ENCODE data around the gene HYAL3.

Gene HYAL3

DNA sequence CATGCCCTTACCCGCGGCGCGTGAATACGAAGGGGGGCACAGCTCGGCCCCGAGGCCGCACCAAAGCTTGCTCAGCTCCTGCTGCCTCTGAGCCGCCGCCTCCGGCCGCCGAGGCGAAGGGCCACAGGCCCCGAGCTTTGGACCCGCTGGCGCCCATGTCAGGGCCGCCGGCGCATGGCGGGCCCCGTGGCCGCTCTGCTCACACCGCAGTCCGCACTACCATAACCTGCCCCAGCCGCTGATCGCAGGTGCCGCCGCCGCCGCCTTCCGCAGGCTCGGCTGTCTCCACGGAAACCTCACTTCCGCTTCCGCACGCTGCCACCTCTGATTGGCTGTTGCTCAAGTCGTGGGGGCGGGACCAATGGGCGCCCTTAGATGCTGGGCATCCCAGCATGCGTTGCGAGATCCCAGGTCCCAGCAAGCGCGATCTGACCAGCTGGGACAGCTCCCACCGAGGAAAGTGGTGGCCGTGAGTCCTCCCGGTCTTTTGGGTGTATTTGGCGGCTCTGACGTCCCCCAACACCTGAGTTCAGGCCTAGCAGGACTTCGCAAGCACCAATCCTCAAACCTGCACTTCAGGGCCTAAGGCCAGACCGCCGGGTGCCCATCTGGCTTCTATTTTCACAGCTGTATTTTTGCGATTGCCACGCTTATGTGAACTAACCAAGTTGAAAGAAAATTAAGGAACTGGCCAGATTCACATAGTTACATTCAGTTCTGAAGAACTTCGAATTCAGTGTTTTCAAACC, 28.9 kb upstream of the HYAL3 start, which contains the start of gene TUSC2:
Gene TUSC2, minus strand, starts transcription at position 281 of the 749 bp plus-strand sequence. Its CDS starts 124 bp downstream, at position 157.
- no peak for DNase-seq (ENCODE audit: low read depth, low spot score)

DNA sequence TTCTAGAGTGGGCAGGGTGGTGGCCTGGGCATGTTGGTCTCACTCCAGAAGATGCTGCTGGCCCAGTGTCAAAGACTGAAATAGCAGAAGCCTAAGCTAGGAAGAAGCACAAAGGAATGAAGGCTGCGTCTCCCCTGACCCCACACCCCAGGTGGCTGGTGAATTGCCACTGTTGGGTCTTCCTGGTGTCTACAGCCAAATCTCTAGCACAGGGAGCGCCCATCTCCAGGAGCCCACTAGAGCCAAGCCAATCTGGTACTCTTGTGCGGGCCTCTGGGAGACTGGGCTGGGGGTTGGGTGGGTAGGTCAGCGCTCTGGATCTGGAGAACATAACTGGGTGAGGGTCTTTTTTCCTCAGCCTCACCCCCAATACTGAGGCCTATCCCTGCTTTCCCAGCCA, 27.9 kb upstream of the HYAL3 start:
- DNase-seq (ENCODE audit: low read depth, low spot score): no peak

DNA sequence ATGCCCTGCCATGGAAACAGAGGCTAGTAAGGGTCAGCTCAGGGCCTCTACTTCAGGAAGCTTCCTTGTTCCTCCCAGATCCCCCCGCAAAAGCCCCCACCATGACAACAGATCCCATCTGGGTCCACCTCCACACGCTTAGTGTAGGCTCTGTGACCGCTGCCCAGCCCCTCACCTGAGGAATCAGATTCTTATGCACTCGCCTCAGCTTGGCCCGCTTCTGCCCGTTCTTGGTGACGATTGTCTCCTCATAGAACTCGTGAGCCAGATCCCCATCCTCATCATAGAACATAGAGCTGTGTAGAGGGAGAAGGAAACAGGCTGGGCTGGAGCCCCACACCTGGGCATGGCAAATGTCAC, 27.0 kb upstream of the HYAL3 start:
- no peak for DNase-seq (ENCODE audit: low read depth, low spot score)

DNA sequence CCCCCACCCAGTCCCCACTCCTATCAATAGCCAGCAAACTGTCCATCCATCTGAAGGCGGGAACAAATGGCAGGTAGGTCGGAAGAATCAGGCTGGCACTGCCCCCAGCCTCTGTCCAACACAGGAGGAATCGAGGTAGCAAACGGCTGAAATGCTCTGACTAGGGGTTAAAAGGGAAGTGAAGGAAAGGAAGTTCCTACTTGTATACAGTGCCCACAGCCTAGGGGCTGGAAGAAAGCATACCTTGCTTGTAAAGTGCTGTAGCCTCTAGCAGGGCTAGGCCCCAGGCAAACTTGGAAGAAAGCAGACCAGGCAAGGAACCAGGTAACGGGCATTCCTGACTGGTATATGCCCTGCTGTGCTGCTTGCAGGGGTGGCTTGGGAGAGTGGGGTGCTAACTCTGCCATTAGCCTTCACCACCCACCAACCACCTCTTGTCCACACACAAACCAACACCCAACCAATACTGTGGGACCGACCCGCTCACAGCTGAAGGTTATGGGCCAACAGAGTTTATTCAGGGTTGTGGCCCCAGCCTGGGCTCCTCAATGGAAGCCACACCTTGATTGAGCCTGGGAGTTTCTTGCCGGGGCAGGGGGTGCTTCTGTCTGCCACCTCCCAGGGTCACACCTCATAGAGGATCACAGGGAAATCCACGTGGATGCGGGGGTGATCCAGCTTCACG, 26.4 kb upstream of the HYAL3 start:
- DNase-seq (ENCODE audit: low read depth, low spot score): no peak

DNA sequence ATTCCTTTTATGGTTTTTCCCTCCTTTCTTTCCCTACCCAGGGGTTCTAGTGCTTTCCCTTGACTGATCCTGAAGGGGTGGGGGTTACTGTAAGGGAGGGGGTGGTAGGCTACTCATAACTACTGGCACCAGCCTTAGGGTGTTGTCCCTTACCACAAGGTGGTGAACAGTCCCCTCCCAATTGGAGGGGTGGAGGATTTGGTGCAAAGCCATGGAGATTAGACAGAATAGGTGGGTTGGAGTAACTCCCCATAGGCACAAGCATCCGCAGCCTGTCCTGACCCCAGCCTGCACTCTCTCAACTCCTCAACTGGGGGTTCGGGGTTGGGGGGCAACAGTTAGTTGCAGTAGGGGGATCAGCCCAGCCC, 25.9 kb upstream of the HYAL3 start:
- no peak for DNase-seq (ENCODE audit: low read depth, low spot score)

DNA sequence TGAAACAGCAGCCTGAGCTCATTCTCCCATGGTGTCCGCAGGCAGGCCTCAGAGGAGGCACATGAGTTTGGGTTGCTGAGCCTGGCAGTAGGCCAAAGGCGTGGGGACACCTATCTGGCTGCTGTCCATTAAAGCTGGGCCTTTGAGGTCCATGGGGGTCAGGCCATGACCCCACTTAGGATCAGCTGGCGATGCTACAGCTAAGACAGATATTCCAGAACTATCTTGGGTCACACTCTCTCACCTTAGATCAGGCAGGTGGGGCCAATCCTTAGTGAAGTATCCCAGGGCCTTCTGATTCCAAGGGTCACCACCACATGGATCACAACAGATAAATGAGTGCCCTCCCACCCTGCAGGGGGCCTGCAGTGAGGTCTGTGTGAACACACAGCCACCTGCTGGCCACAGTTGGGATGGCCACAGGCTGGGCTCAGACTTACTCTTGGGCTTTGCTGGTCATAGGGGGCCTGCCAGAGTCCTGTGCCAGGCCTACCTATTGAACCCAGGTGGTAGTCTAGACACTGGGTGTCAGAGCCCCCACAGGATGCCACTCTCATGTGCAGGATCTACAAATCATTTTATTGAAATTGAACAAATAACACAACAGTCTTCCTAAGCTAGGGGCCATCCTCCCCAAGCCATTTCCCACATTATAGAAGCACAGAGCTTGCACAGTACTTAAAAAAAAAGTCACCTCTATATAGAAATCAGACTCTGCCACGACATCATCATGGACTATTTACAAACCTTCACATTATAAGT, 25.3 kb upstream of the HYAL3 start:
- DNase-seq (ENCODE audit: low read depth, low spot score): no peak

DNA sequence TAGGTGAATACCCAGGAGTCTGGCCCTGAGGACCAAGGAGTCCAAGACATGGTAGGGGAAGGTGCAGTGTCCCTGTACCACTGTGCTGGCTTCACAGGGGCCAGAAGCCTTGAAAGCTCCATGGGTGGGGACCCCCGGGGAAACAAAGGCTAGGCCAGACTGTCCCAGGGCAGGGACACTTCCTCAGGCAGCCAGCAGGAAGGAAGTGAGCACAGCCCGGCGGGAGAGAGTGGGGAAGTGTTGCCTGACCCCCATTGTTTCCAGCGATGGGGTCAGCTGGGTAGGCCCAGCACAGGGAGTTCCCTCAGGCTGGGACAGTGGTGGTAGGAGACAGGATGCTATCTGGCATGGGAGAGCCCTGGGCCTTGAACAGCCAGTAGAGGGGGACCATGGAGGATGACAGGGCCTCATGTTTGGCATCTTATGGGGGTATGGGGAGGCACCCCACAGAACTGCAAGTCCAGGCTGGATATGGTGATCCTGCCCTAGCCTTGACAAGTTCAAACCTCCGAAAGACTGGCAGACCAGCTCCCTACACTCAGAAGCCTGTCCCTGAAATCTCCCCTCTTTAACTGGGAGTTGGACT, 24.5 kb upstream of the HYAL3 start:
- DNase-seq (ENCODE audit: low read depth, low spot score): no peak

DNA sequence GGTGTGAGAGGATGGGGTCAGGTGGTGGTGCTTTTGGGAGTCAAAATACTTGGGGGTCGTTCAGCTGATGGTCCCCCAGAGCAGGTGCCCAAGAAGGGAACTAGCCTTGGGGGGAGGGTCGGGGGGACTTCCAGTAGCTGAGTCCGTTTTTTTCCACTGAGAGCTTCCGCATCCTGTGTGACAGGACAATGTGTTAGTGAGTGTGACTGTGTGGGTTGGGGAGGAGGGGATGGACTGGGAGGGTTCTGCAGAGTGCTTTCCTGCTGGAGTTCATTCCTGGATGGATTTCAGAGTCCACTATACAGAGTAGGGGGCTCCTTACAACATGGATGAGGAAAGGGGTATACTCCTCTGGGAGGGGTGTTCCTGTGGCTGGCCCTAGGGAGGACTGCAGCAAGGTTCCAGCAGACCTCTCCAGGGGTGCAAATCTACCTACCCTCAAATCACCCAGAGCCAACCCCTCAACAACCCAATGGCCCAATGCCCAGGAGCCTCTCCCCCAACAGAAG, 23.9 kb upstream of the HYAL3 start:
- no peak for DNase-seq (ENCODE audit: low read depth, low spot score)

DNA sequence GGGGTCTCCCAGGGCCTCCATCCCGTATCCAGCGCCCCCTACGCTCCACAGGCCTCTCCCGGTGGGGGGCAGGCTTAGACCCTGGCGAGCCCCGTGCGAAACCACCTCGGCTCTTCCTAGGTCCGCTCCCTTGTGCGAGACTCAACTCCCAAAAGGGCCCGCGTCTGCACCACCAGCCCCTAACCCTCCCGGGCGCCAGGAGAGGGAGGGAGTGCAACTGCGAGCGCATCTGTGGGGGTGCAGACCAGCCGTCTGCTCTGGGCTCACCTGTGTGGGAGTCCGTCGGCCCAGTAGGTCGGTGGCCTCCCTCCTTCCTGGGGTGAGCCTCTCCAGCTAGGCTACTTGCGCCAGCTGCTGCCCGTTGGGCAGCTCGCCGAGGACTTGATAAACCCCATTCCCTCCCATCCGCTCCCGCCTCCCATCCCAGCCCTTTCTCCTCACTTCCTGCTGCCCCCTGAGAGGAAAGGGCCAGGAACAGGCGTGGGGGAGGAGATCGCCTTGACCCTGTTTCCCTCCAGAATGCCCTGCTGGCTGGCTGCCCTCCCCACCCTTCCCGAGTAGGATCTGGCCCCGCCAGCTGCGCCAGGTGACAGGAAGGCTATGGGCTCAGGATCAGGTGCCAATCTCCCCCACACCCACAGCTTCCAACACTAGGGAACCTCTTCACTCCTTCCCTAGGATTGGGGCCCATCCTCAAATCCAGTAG, 23.3 kb upstream of the HYAL3 start, which contains the start of gene HYAL2:
Gene HYAL2, minus strand, starts transcription at position 360 of the 706 bp plus-strand sequence. CDS start 2,256 bp downstream, outside the sequence.
- no peak for DNase-seq (ENCODE audit: low read depth, low spot score)

DNA sequence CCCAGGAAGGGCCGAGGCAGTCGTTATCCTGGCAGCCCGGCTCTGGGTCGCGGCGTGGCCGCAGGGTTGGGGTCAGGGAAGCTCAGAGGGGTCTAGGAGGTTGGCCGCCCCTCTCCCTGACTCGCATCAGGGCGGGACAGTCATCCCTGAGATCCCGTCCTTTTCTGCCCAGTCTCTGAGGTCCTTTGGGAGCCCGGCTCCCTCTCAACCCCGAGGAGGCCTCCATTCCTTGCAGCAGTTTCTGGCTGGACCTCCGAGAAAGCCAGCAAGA, 22.8 kb upstream of the HYAL3 start:
- DNase-seq (ENCODE audit: low read depth, low spot score): no peak

DNA sequence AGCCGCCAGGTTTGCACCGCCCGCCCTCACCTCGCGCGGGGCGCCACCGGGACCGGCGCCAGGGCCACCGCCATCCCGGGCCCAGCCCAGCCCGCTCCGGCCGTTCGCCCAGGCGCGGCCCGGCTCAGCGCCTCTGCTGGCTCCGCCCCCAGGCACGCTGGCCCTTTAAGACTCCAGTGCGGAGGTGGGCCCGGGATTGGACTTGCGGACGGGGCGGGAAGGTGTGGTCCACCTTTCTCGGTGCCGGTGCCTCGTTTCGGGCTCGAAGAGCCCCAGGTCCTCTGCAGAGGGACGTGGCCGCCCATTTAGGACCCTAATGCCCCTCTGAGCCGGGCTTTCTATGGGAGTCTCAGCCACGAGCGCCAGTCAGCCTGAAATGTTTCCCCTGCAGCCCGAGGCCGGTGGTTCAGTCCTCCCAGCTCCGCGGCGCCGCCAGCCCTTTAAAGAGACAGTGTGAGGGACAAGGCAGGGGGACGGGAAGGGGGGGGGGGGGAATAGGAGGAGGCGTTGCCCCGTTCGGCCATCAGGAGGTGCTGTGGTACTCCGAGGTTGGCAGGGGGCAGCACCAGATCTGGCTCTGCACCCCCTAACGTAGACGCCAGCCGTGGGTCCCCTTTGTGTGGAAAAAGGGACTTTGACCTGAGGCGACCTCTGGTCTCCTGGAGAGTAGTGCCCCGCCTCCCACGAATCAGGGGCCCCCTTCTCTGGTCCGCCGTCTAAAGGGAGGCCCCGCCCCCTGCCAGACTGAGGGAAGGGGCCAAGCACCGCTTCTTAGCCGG, 22.3 kb upstream of the HYAL3 start:
- no peak for DNase-seq (ENCODE audit: low read depth, low spot score)

DNA sequence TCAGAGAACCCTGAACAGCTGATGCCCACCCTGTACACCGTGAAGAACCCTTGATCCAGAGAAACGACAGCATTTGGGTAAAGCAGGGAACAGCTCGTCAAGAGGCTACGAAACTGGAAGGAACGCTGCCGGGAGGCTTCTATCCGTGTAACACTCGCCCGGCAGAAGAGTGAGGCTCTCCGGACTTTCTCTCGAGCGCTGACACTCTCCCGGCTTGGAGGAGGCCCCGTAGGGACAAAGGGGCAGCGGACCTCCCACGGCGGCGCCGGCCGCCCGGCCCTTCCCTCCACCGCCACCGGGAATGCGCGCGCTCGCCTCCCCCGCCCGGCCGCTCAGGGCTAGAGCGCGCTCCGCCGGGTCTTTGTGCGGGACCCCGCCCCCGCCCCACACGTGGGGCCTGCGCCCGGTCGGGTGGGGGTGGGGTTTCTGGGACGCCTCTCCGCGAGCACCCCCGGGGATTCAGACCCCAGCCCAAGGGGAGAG, 21.7 kb upstream of the HYAL3 start:
- DNase-seq (ENCODE audit: low read depth, low spot score): no peak

DNA sequence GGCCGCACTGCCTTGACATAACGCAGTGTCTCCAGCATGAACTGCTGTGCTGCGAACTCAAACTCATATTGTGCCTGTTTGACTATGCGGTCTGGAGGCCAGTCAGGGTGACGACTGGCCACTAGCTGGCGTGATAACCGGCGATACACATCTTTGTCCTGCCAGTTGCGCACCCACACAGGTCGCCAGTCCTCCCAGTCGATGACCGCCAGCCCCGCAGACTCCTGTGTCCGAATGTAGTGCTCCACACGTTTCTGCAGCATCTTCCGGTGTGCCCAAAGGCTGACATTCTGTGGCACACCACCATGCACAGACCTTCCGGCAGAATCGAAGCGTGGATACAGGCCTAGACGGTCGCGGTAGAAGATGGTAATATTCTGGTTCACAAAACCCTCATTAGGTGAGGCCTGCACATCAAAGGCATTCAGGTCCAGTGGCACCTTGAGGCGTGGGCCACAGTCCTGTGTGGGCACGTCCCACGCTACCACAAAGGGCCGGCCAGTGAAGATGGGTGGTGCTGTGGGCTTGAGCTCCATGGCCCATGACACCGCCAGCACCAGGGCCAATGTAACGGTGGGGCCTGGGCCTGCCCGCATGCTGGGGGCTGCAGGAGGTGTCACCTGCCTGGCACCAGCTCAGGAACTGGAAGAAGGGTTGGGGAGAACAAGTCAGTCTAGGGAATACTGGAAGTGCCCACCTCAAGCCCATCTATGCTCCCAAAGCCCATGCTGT, 20.9 kb upstream of the HYAL3 start:
- no peak for DNase-seq (ENCODE audit: low read depth, low spot score)

DNA sequence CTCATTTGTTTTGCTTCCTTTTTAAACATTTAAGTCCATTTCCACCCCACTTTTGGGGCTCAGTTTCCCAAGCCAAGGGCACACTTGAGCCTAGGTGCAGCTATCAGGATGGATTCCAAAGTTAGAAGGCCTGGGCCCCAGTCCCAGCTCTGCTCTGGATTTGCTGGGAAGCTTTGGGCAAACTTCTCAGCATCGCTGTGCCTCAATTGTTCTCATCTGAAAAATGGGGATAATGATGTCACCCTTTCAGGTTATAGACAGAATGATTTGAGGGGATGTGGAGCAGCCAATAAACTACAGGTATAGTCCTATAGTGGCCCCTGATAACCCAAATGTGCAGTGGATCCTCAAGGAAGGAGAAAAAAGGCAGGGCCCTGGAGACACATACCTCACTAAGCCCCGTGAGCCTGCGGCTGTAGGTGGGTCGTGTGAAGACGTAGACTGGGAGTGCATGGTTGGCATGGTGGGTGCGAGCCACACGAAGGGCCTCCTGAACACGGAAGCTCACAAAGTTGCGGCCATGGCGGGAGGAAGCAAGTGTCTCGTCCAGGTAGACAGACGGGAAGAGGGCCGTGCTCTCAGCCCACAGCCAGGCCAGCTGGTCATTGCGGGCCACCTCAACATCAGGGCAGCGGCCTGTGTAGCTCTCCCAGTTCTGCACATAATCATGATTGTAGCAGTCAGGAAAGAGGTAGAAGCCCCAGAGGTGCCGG, 20.1 kb upstream of the HYAL3 start:
- DNase-seq (ENCODE audit: low read depth, low spot score): no peak

DNA sequence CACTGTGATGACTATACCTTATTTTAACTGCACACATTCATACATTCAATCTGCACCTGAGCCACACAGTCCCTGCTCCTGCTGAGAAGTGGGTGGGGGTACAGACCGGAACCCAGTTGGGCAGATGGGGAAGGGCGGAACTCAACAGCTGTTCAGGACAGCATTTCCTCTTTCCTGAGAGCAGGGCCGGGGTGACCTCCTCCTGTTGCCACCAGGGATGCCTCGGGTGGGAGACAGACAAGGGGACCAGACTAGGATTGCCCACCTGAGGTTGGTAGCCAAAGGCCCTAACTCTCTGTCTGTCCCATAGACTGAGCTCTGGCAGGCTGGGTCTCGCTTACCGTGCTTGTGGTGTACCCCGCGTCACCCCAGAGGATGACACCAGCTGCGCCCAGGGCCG, 19.4 kb upstream of the HYAL3 start:
- DNase-seq (ENCODE audit: low read depth, low spot score): no peak

DNA sequence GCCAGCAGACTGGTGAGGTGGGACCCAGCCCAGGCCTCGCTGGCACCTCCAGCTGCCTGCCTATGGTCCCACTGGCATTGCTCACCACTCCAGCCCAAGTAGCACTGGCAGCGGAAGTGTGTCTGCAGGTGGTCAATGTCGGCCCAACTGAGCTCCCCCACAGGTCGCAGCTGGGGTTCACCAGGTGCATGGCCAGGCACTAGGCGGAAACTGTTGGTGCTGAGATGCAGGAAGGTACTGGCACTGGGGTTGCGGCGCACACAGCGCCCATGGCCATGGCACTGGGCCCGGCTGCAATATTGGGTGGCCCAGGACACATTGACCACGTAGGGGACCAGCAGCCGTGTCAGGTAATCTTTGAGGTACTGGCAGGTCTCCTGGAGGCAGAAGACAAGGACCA, 19.0 kb upstream of the HYAL3 start:
- DNase-seq (ENCODE audit: low read depth, low spot score): no peak

DNA sequence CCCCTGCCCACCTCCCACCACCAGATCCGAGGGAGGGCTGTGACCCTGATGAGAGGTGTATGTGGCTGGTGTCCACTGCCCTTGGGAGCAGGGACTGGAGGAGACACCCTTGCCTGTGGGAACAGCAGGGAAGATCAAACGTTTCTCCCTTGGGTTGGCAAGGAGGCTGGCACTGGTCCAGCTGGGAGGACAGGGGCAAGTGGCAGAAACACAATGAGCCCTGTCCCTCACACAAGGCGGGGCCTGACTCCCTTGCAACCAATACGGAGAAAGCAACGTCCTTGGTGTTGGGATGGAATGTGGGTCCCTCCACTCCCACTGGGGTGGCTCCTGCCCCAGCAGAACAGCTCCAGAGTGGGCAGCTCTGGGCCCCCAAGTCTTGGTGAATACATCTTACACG, 18.1 kb upstream of the HYAL3 start:
- no peak for DNase-seq (ENCODE audit: low read depth, low spot score)

DNA sequence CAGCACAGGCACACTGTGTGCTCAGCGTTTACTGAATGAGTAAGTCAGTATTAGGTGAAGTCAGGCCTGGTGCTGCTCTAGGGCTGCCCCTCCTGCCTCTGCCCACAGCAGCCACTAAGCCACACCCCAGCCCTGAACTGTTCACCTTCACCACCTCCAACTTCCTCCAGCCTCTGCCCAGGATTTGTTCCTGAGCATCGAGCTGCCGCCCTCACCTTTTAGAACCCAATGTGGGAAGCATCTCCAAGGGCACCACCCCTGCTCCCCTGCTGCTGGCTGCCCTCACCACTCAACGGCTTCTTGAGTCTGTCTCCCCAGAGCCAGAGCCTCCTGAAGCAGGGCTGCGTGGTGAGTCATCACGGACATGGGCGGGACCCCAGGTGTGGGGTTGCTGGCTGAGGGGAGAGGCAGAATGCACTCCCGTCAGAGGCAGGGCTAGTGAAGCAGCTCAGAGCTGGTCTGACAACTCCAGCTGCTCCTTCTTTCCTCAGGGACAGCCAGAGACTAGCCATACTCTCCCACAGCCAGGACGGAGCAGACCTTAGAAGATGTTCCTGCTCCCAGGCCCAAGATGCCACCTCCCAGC, 17.5 kb upstream of the HYAL3 start:
- DNase-seq (ENCODE audit: low read depth, low spot score): no peak

DNA sequence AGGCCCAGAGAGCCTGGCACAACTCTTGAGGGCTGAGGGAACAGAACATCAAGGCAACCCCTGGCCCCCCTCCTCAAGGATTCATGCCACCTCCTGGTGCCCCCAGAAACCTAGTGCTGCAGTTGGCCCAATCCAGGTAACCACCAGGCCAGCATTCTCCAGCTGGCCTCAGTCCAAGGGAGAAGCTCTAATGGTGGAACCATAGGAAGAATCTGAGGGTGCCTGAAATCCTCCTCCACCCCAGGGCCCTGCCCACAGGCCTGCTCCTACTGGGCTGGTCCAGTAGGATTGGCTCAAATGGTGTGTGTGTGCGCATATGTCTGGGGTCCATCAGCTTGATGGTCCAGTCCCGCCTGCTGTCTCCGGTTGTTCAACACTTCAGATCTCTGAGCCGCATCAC, 15.6 kb upstream of the HYAL3 start:
- no peak for DNase-seq (ENCODE audit: low read depth, low spot score)
